GM13977 (cell line): ENCODE data around the gene ADTRP.

Source experiments
- DNase-seq: peaks from one replicate; pipeline ENCODE4 v3.0.0; 2012; ENCODE audit warnings: low spot score
- CTCF ChIP-seq: IDR thresholded peaks from 2 replicates; pipeline ENCODE4 v1.5.1; 2012; ENCODE audit warnings: mild to moderate bottlenecking, control low read depth; ENCODE audit not compliant: insufficient read depth; ENCODE audit errors: extremely low read depth, missing control alignments
- in situ Hi-C: fragments of 300-500 bp; cut with MboI; formaldehyde crosslinking; loops from one replicate; pipeline ENCODE4 v1.12.0; 2022; ENCODE audit warnings: low sequenced_read_pairs, low pct_unique_long_range_greater_than_20kb, mixed read lengths, inconsistent platforms; ENCODE audit not compliant: unreplicated experiment

The ADTRP gene

GRCh38 chr6:11762794-11763459 lies 15.7 kb downstream of the ADTRP start:
- in situ Hi-C loops: no loop called here
- TF ChIP-seq CTCF: no peak
- no peak for DNase-seq

GRCh38 chr6:11761744-11762620 lies 16.6 kb downstream of the ADTRP start:
- in situ Hi-C loops: no loop called here
- no peak for TF ChIP-seq CTCF
- no peak for DNase-seq

GRCh38 chr6:11760015-11760473 lies 18.6 kb downstream of the ADTRP start:
- in situ Hi-C loops: no loop called here
- TF ChIP-seq CTCF: no peak
- DNase-seq: no peak

GRCh38 chr6:11758878-11759277 lies 19.7 kb downstream of the ADTRP start:
- TF ChIP-seq CTCF: no peak
- in situ Hi-C loops: no loop called here
- no peak for DNase-seq

GRCh38 chr6:11756726-11757125 lies 21.9 kb downstream of the ADTRP start:
- TF ChIP-seq CTCF: no peak
- in situ Hi-C loops: no loop called here
- DNase-seq: no peak

- in situ Hi-C loops: no loop called here
- TF ChIP-seq CTCF: no peak
- no peak for DNase-seq
These were observed 22.3 kb downstream of the ADTRP start for GRCh38 chr6:11756292-11756691.
